Measurements from ENCODE around the gene TCHP.

DNA sequence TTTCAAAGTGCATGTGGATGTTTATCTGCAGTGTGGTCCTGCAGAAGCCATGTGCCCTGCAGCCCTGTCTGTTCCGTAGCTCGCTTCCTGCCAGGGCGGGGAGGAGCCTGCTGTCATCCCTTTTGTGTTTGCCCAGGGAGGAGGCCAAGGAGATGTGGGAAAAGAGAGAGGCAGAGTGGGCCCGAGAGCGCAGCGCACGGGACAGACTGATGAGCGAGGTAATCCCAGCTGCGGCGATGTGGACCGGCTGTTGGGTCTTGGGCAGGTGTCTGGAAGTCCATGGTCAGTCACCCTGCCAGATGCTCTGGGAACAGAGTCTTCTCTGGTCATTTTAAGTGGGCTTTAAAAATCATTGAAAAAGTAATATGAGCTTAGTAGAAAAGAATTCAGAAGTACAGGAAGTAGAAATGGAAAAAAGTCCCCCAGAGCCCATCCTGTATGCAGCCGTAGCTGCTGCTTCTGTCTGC lies 12.8 kb downstream of the TCHP start:
- TF ChIP-seq, protein P1, sequence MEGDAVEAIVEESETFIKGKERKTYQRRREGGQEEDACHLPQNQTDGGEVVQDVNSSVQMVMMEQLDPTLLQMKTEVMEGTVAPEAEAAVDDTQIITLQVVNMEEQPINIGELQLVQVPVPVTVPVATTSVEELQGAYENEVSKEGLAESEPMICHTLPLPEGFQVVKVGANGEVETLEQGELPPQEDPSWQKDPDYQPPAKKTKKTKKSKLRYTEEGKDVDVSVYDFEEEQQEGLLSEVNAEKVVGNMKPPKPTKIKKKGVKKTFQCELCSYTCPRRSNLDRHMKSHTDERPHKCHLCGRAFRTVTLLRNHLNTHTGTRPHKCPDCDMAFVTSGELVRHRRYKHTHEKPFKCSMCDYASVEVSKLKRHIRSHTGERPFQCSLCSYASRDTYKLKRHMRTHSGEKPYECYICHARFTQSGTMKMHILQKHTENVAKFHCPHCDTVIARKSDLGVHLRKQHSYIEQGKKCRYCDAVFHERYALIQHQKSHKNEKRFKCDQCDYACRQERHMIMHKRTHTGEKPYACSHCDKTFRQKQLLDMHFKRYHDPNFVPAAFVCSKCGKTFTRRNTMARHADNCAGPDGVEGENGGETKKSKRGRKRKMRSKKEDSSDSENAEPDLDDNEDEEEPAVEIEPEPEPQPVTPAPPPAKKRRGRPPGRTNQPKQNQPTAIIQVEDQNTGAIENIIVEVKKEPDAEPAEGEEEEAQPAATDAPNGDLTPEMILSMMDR (IDR thresholded peaks at IDR 0.05; ENCODE audit: insufficient read depth, low read length, poor library complexity, severe bottlenecking) = no peak
- TF ChIP-seq EZH2phosphoT487 (conservative IDR thresholded peaks at IDR 0.05; ENCODE audit: low read length) = no peak
